Central memory CD8-positive, alpha-beta T cell (primary cell): ENCODE data around the gene FBXO5.
"Not testable (repeated sequence)": the region's sequence is repeated elsewhere in the genome, so short reads cannot be mapped to it uniquely, and the experiment has no call there.

Experiments
- ATAC-seq: fragments of 150-1000 bp; cut with Tn5 transposase; replicated peaks from 2 replicates; pipeline ENCODE4 v1.10.0; 2022; ENCODE audit warnings: mild to moderate bottlenecking, moderate FRiP score, moderate number of reproducible peaks; ENCODE audit not compliant: poor library complexity, severe bottlenecking; ENCODE audit errors: extremely low read depth
- DNase-seq, 2 donors: peaks; one replicate each; pipeline ENCODE4 v3.0.0; 2021; ENCODE audit warnings: low spot score in 2 of 2
- H3K27ac Mint-ChIP-seq: one replicate; pipeline ENCODE4 v1.8.0; 2022; ENCODE audit warnings: low read depth, mild to moderate bottlenecking, moderate library complexity, mixed read lengths
- H3K27me3 Mint-ChIP-seq: one replicate; pipeline ENCODE4 v1.8.0; 2022; ENCODE audit warnings: mixed read lengths
- H3K36me3 Mint-ChIP-seq: one replicate; pipeline ENCODE4 v1.8.0; 2022; ENCODE audit warnings: mild to moderate bottlenecking, moderate library complexity, mixed read lengths; ENCODE audit not compliant: insufficient read depth
- H3K4me1 Mint-ChIP-seq: one replicate; pipeline ENCODE4 v1.8.0; 2022; ENCODE audit warnings: mixed read lengths
- H3K4me3 Mint-ChIP-seq: one replicate; pipeline ENCODE4 v1.8.0; 2022; ENCODE audit warnings: mild to moderate bottlenecking, moderate library complexity, mixed read lengths
- H3K9me3 Mint-ChIP-seq: one replicate; pipeline ENCODE4 v1.8.0; 2022; ENCODE audit warnings: mixed read lengths

The FBXO5 gene

GRCh38 chr6:153012856-153013255 is 30.0 kb upstream of the FBXO5 start:
- ATAC-seq (no peak), DNase-seq (no peak)
- Mint-ChIP-seq H3K4me3 (no peak overlapping the region), H3K36me3 (no peaks in the 10 kb centered on the region), H3K4me1 (no peaks in the 10 kb centered on the region), H3K27me3 (peaks cover 51% of the 10 kb centered on the region), H3K27ac (no peak overlapping the region), H3K9me3 (no peaks in the 10 kb centered on the region)

GRCh38 chr6:153003366-153003690 is 20.5 kb upstream of the FBXO5 start:
- DNase-seq (no peak), ATAC-seq (peak; percentile 10)
- H3K27me3 Mint-ChIP-seq: no peaks in the 10 kb centered on the region
- H3K9me3 Mint-ChIP-seq: no peaks in the 10 kb centered on the region
- peak overlapping the region; percentile 96 for H3K27ac Mint-ChIP-seq
- H3K36me3 Mint-ChIP-seq: peaks cover 7% of the 10 kb centered on the region
- peaks cover 46% of the 10 kb centered on the region for H3K4me1 Mint-ChIP-seq
- peak overlapping the region; percentile 98 for H3K4me3 Mint-ChIP-seq

GRCh38 chr6:153002613-153003365 is 19.9 kb upstream of the FBXO5 start, which contains the start of gene MTRF1L:
Gene MTRF1L (minus strand): TSS chr6:153002709. CDS start chr6:153002685, 24 bp downstream.
- H3K27ac Mint-ChIP-seq: peak within 1 kb of the TSS; percentile 96
- DNase-seq: peak; percentile 63 to 64
- peak; percentile 77 for ATAC-seq
- peaks cover 46% of the 10 kb centered on the region for H3K4me1 Mint-ChIP-seq
- no peaks in the 10 kb centered on the region for H3K9me3 Mint-ChIP-seq
- peak within 1 kb of the TSS; percentile 98 for H3K4me3 Mint-ChIP-seq
- no peaks in the 10 kb centered on the region for H3K27me3 Mint-ChIP-seq
- peaks cover 9% of the 10 kb centered on the region for H3K36me3 Mint-ChIP-seq

GRCh38 chr6:153001767-153002612 is 19.1 kb upstream of the FBXO5 start:
- H3K4me3 Mint-ChIP-seq: peak overlapping the region; percentile 98
- no peaks in the 10 kb centered on the region for H3K27me3 Mint-ChIP-seq
- H3K36me3 Mint-ChIP-seq: peaks cover 15% of the 10 kb centered on the region
- H3K4me1 Mint-ChIP-seq: peaks cover 49% of the 10 kb centered on the region
- no peak for DNase-seq
- H3K9me3 Mint-ChIP-seq: no peaks in the 10 kb centered on the region
- peak; percentile 10 for ATAC-seq
- H3K27ac Mint-ChIP-seq: peak overlapping the region; percentile 96

GRCh38 chr6:153000790-153001189 is 17.9 kb upstream of the FBXO5 start:
- Mint-ChIP-seq H3K4me1 (peaks cover 61% of the 10 kb centered on the region), H3K36me3 (peaks cover 25% of the 10 kb centered on the region), H3K27ac (peak overlapping the region; percentile 96), H3K4me3 (peak overlapping the region; percentile 98)
- not testable (repeated sequence) for ATAC-seq, H3K9me3 Mint-ChIP-seq, DNase-seq, H3K27me3 Mint-ChIP-seq

- DNase-seq (no peak), ATAC-seq (no peak)
- Mint-ChIP-seq H3K4me3 (peak overlapping the region; percentile 98), H3K27me3 (no peaks in the 10 kb centered on the region), H3K9me3 (no peaks in the 10 kb centered on the region), H3K27ac (no peak overlapping the region), H3K4me1 (peaks cover 61% of the 10 kb centered on the region), H3K36me3 (peaks cover 27% of the 10 kb centered on the region)
These were observed 17.4 kb upstream of the FBXO5 start for GRCh38 chr6:153000243-153000642.

GRCh38 chr6:152999538-152999937 is 16.7 kb upstream of the FBXO5 start:
- peaks cover 61% of the 10 kb centered on the region for H3K4me1 Mint-ChIP-seq
- H3K4me3 Mint-ChIP-seq: peak overlapping the region; percentile 6
- not testable (repeated sequence) for H3K9me3 Mint-ChIP-seq, H3K27ac Mint-ChIP-seq, ATAC-seq, H3K27me3 Mint-ChIP-seq, DNase-seq
- H3K36me3 Mint-ChIP-seq: peaks cover 27% of the 10 kb centered on the region

- H3K27ac Mint-ChIP-seq: no peak overlapping the region
- DNase-seq: no peak
- H3K27me3 Mint-ChIP-seq: no peaks in the 10 kb centered on the region
- H3K36me3 Mint-ChIP-seq: peaks cover 41% of the 10 kb centered on the region
- peaks cover 16% of the 10 kb centered on the region for H3K4me1 Mint-ChIP-seq
- H3K4me3 Mint-ChIP-seq: no peak overlapping the region
- no peaks in the 10 kb centered on the region for H3K9me3 Mint-ChIP-seq
- ATAC-seq: no peak
These were observed 11.0 kb upstream of the FBXO5 start for GRCh38 chr6:152993847-152994246.

GRCh38 chr6:152993431-152993830 is 10.6 kb upstream of the FBXO5 start:
- no peaks in the 10 kb centered on the region for H3K27me3 Mint-ChIP-seq
- H3K4me1 Mint-ChIP-seq: peaks cover 15% of the 10 kb centered on the region
- H3K36me3 Mint-ChIP-seq: peaks cover 41% of the 10 kb centered on the region
- H3K9me3 Mint-ChIP-seq: no peaks in the 10 kb centered on the region
- no peak overlapping the region for H3K4me3 Mint-ChIP-seq
- H3K27ac Mint-ChIP-seq: no peak overlapping the region
- DNase-seq: no peak
- no peak for ATAC-seq

GRCh38 chr6:152986978-152987377 is 4.1 kb upstream of the FBXO5 start:
- Mint-ChIP-seq H3K4me1 (peaks cover 24% of the 10 kb centered on the region), H3K9me3 (no peaks in the 10 kb centered on the region), H3K4me3 (no peak overlapping the region), H3K27me3 (no peaks in the 10 kb centered on the region), H3K27ac (no peak overlapping the region), H3K36me3 (peaks cover 31% of the 10 kb centered on the region)
- ATAC-seq (no peak), DNase-seq (no peak)

- H3K9me3 Mint-ChIP-seq, H3K27ac Mint-ChIP-seq: not testable (repeated sequence)
These were observed 2.5 kb upstream of the FBXO5 start for GRCh38 chr6:152985300-152985699.

GRCh38 chr6:152984513-152984872 is 1.7 kb upstream of the FBXO5 start:
- ATAC-seq (no peak), DNase-seq (no peak)
- Mint-ChIP-seq H3K4me3 (peak overlapping the region; percentile 91), H3K27ac (peak overlapping the region; percentile 97), H3K36me3 (peaks cover 21% of the 10 kb centered on the region), H3K27me3 (no peaks in the 10 kb centered on the region), H3K4me1 (peaks cover 39% of the 10 kb centered on the region), H3K9me3 (no peaks in the 10 kb centered on the region)

More at GRCh38 chr6:152985300-152985699, 2.5 kb upstream of the FBXO5 start:
- H3K36me3 Mint-ChIP-seq: peaks cover 26% of the 10 kb centered on the region
- ATAC-seq, DNase-seq, H3K27me3 Mint-ChIP-seq: not testable (repeated sequence)
- H3K4me3 Mint-ChIP-seq: peak overlapping the region; percentile 6
- peaks cover 35% of the 10 kb centered on the region for H3K4me1 Mint-ChIP-seq
